Liver (tissue), 10 donors: ENCODE measurements around the gene AIF1. TPM values are rescaled to one million over a fixed set of nuclear protein-coding genes. Genes with fewer than 3 reads are reported as not detected.

Source experiments
- DNase-seq: peaks from one replicate; pipeline ENCODE4 v3.0.0-alpha.2; 2017; ENCODE audit warnings: low spot score
- H3K27ac ChIP-seq, 2 donors: one replicate each; pipeline ENCODE4 v1.7.0; 2013; ENCODE audit warnings: inconsistent platforms in 2 of 2, low read length in 2 of 2, control low read depth in 1 of 2, low read depth in 1 of 2, mild to moderate bottlenecking in 1 of 2
- H3K27me3 ChIP-seq, 4 donors: one replicate each; pipeline versions ENCODE4 v1.6.1 to v1.7.0; 2013; ENCODE audit warnings: low read length in 3 of 4, inconsistent platforms in 1 of 4, mild to moderate bottlenecking in 1 of 4, moderate library complexity in 1 of 4; ENCODE audit not compliant: control insufficient read depth in 4 of 4, insufficient read depth in 4 of 4
- H3K36me3 ChIP-seq, 4 donors: one replicate each; pipeline versions ENCODE4 v1.6.1 to v1.7.0; 2013; ENCODE audit warnings: low read length in 3 of 4, mild to moderate bottlenecking in 3 of 4, low read depth in 1 of 4, moderate library complexity in 1 of 4; ENCODE audit not compliant: control insufficient read depth in 4 of 4, insufficient read depth in 3 of 4
- H3K4me1 ChIP-seq, 4 donors: one replicate each; pipeline versions ENCODE4 v1.6.1 to v1.7.0; 2013; ENCODE audit warnings: low read length in 3 of 4, mild to moderate bottlenecking in 3 of 4, moderate library complexity in 1 of 4; ENCODE audit not compliant: control insufficient read depth in 4 of 4, insufficient read depth in 4 of 4
- H3K4me3 ChIP-seq, 3 donors: one replicate each; pipeline versions ENCODE4 v1.6.1 to v1.7.0; 2013; ENCODE audit warnings: low read length in 3 of 3, control low read depth in 1 of 3, low read depth in 1 of 3, mild to moderate bottlenecking in 1 of 3
- H3K9ac ChIP-seq, 2 donors: one replicate each; pipeline ENCODE4 v1.7.0; 2013; ENCODE audit warnings: low read length in 2 of 2, mild to moderate bottlenecking in 2 of 2, moderate library complexity in 2 of 2, control low read depth in 1 of 2, low read depth in 1 of 2
- H3K9me3 ChIP-seq, 4 donors: one replicate each; pipeline versions ENCODE4 v1.6.1 to v1.7.0; 2013; ENCODE audit warnings: low read length in 3 of 4; ENCODE audit not compliant: control insufficient read depth in 4 of 4
- ATF3 ChIP-seq: IDR thresholded peaks from 2 replicates; pipeline ENCODE4 v1.6.1; 2016; ENCODE audit warnings: antibody characterized with exemption
- CTCF ChIP-seq: fragments of 150-350 bp; IDR thresholded peaks from 2 replicates; pipeline ENCODE4 v1.5.1; 2017; ENCODE audit warnings: improper control_type of control experiment, low read depth, low read length; ENCODE audit not compliant: missing input control
- SP1 ChIP-seq: IDR thresholded peaks from 2 replicates; pipeline ENCODE4 v1.6.1; 2018; ENCODE audit warnings: antibody characterized with exemption, mild to moderate bottlenecking
- WGBS: extraction: QIAGEN DNeasy Blood & Tissue Kit; methylation state at CpG from one replicate; pipeline ENCODE4 v1.1.7; 2013; 5-methylcytosine and 5-hydroxymethylcytosine counted together
- polyA plus RNA-seq, 2 donors: library from polyadenylated mRNA; stranded (reverse) in 1 of 2; unstranded in 1 of 2; fragments of 200-250 nt in 1 of 2; fragments of >200 nt in 1 of 2; fragmentation: Nextera tagmentation in 1 of 2; extraction: Ambion mirVana in 1 of 2; gene quantifications; one replicate each; pipeline versions ENCODE4 v1.2.1 to v1.2.3, GENCODE V29; 2013 to 2015
- small RNA-seq: library from RNA; depleted of rRNA; stranded (forward); fragments of <200 nt; gene quantifications from one replicate; pipeline ENCODE3, GENCODE V24; 2014
- total RNA-seq, 2 donors: library from RNA; depleted of rRNA; stranded (reverse); fragments of >200 nt; gene quantifications; one replicate each; pipeline ENCODE4 v1.2.3, GENCODE V29; 2014
- TF ChIP-seq, protein P1 (sequence below): IDR thresholded peaks from 2 replicates; pipeline ENCODE4 v1.6.1; 2016; ENCODE audit warnings: antibody characterized with exemption
- donor health status: healthy.
- donor health status: healthy.
- donor health status: healthy.
- donor health status: healthy.
- donor health status: healthy.

The AIF1 gene
- total and polyA plus RNA-seq, 4 donors = 12.2 to 46.8 (median 26.7) TPM

DNA sequence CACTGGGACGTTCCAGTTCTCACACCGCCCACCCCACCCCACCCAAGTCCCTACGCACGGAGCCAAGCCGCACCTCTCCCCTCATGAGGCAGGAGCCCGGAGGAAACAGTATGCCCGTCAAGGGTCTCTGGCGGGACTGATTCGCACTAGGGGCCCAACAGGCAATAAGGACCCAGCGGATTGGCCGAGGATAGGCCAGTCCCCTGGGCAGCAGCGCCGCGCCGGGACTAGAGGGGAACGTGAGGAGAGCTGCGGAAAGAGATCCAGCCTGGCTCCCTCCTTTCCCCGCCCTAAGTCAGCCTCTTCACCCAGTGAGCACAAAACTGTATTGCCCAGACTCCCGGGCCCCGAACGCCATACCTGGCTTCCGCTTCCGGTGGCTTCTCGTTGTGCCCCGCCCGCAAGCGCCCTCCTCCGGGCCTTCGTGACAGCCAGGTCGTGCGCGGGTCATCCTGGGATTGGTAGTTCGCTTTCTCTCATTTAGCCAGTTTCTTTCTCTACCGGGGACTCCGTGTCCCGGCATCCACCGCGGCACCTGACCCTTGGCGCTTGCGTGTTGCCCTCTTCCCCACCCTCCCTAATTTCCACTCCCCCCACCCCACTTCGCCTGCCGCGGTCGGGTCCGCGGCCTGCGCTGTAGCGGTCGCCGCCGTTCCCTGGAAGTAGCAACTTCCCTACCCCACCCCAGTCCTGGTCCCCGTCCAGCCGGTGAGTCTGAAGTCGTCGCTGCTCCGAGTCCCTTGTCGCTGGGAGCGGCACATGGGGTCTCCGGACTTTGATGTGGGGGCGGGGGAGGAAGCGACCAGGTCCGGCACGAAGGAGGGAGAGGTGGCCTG is 50.7 kb downstream of the AIF1 start, which contains the start of gene CSNK2B (continued):
- TF ChIP-seq, protein P1, sequence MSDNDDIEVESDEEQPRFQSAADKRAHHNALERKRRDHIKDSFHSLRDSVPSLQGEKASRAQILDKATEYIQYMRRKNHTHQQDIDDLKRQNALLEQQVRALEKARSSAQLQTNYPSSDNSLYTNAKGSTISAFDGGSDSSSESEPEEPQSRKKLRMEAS = peak; percentile 47
- TF ChIP-seq SP1 = peak; percentile 77

- no peak for DNase-seq
- Histone ChIP-seq H3K9ac (peak overlapping the region; percentile 81), H3K9me3 (no peaks in the 10 kb centered on the region), H3K4me3 (peak overlapping the region; percentile 87 to 98 (median 88)), H3K27me3 (no peaks in the 10 kb centered on the region), H3K27ac (peak overlapping the region; percentile 94 to 96), H3K4me1 (peaks cover 4 to 45% (median 27%) of the 10 kb centered on the region in 4 donors), H3K36me3 (peaks cover 11 to 44% (median 43%) of the 10 kb centered on the region in 4 donors)
- WGBS = 3% methylated on average over 15 of the region's 15 CpGs
- TF ChIP-seq ATF3 = no peak
- no peak for TF ChIP-seq CTCF
Observed at GRCh38 chr6:31666337-31666965, 51.4 kb downstream of the AIF1 start.

Small RNAs within 50 kb of the gene (small RNA-seq; reads per million reads assigned to genes)
- gene MIR6832 (not detected), gene RF00019 (not detected), gene SNORA38 (4.2 reads per million, percentile 92 among the genes with 10 or more reads in this experiment), gene UQCRHP1 (not detected)

Other genes with a start within 250 kb of the AIF1 start
Only the 30 nearest of the 35 such genes appear.
- gene MICB, start 117.1 kb upstream of the AIF1 start, total RNA-seq = 1 to 10 TPM; 1.8 to 4.9 TPM
- under 1 TPM; 0.19 to 0.66 TPM for gene MICB, start 117.1 kb upstream of the AIF1 start, polyA plus RNA-seq
- gene MCCD1, start 86.3 kb upstream of the AIF1 start, total RNA-seq = under 1 TPM in 1 of 2 donors, not detected in 1; 0.56 TPM
- gene MCCD1, start 86.3 kb upstream of the AIF1 start, polyA plus RNA-seq = not detected
- 100 to 1,000 TPM; 151 to 254 TPM for gene DDX39B, start 73.2 kb upstream of the AIF1 start, total RNA-seq
- gene DDX39B, start 73.2 kb upstream of the AIF1 start, polyA plus RNA-seq = 100 to 1,000 TPM in 1 of 2 donors, 10 to 100 TPM in 1; 75.0 to 120 TPM
- gene ATP6V1G2, start 68.6 kb upstream of the AIF1 start, total RNA-seq = under 1 TPM; 0.14 to 0.17 TPM
- gene ATP6V1G2, start 68.6 kb upstream of the AIF1 start, polyA plus RNA-seq = under 1 TPM; 0.35 to 0.36 TPM
- gene NFKBIL1, start 67.6 kb upstream of the AIF1 start, total RNA-seq = 1 to 10 TPM; 6.7 to 8.0 TPM
- 1 to 10 TPM; 3.3 to 9.6 TPM for gene NFKBIL1, start 67.6 kb upstream of the AIF1 start, polyA plus RNA-seq
- not detected for gene LTA, start 42.9 kb upstream of the AIF1 start, total RNA-seq
- gene LTA, start 42.9 kb upstream of the AIF1 start, polyA plus RNA-seq = under 1 TPM in 1 of 2 donors, not detected in 1; 0.05 TPM
- gene TNF, start 39.7 kb upstream of the AIF1 start, total RNA-seq = under 1 TPM; 0.19 to 0.42 TPM
- gene TNF, start 39.7 kb upstream of the AIF1 start, polyA plus RNA-seq = under 1 TPM in 1 of 2 donors, not detected in 1; 0.06 TPM
- gene LTB, start 32.8 kb upstream of the AIF1 start, total RNA-seq = 1 to 10 TPM in 1 of 2 donors, under 1 TPM in 1; 0.67 to 5.3 TPM
- 1 to 10 TPM; 1.4 to 1.7 TPM for gene LTB, start 32.8 kb upstream of the AIF1 start, polyA plus RNA-seq
- 10 to 100 TPM; 10.4 to 24.6 TPM for gene LST1, start 29.0 kb upstream of the AIF1 start, total RNA-seq
- 10 to 100 TPM; 11.6 to 15.3 TPM for gene LST1, start 29.0 kb upstream of the AIF1 start, polyA plus RNA-seq
- gene NCR3, start 22.2 kb upstream of the AIF1 start, total RNA-seq = under 1 TPM in 1 of 2 donors, not detected in 1; 0.42 TPM
- under 1 TPM; 0.14 to 0.71 TPM for gene NCR3, start 22.2 kb upstream of the AIF1 start, polyA plus RNA-seq
- gene PRRC2A, start 5.5 kb downstream of the AIF1 start, total RNA-seq = 10 to 100 TPM; 27.2 to 31.9 TPM
- 10 to 100 TPM; 21.9 to 39.3 TPM for gene PRRC2A, start 5.5 kb downstream of the AIF1 start, polyA plus RNA-seq
- 100 to 1,000 TPM; 109 to 119 TPM for gene BAG6, start 37.4 kb downstream of the AIF1 start, total RNA-seq
- 100 to 1,000 TPM in 1 of 2 donors, 10 to 100 TPM in 1; 64.9 to 116 TPM for gene BAG6, start 37.4 kb downstream of the AIF1 start, polyA plus RNA-seq
- 100 to 1,000 TPM in 1 of 2 donors, 10 to 100 TPM in 1; 89.8 to 164 TPM for gene APOM, start 40.7 kb downstream of the AIF1 start, total RNA-seq
- gene APOM, start 40.7 kb downstream of the AIF1 start, polyA plus RNA-seq = 100 to 1,000 TPM; 182 to 587 TPM
- gene C6orf47, start 45.5 kb downstream of the AIF1 start, total RNA-seq = 10 to 100 TPM in 1 of 2 donors, 1 to 10 TPM in 1; 8.1 to 10.8 TPM
- 1 to 10 TPM; 2.0 to 6.7 TPM for gene C6orf47, start 45.5 kb downstream of the AIF1 start, polyA plus RNA-seq
- 10 to 100 TPM in 1 of 2 donors, 1 to 10 TPM in 1; 8.7 to 13.9 TPM for gene GPANK1, start 49.8 kb downstream of the AIF1 start, total RNA-seq
- 10 to 100 TPM in 1 of 2 donors, 1 to 10 TPM in 1; 7.6 to 13.8 TPM for gene GPANK1, start 49.8 kb downstream of the AIF1 start, polyA plus RNA-seq
- 10 to 100 TPM; 58.1 to 60.5 TPM for gene CSNK2B, start 50.8 kb downstream of the AIF1 start, total RNA-seq
- gene CSNK2B, start 50.8 kb downstream of the AIF1 start, polyA plus RNA-seq = 100 to 1,000 TPM in 1 of 2 donors, 10 to 100 TPM in 1; 93.5 to 108 TPM
- gene LY6G5B, start 54.7 kb downstream of the AIF1 start, total RNA-seq = 1 to 10 TPM; 1.4 to 5.9 TPM
- gene LY6G5B, start 54.7 kb downstream of the AIF1 start, polyA plus RNA-seq = 1 to 10 TPM; 1.2 to 2.8 TPM
- 1 to 10 TPM in 1 of 2 donors, under 1 TPM in 1; 0.59 to 1.1 TPM for gene LY6G5C, start 65.8 kb downstream of the AIF1 start, total RNA-seq
- gene LY6G5C, start 65.8 kb downstream of the AIF1 start, polyA plus RNA-seq = 1 to 10 TPM; 1.1 to 2.5 TPM
- gene ABHD16A, start 88.1 kb downstream of the AIF1 start, total RNA-seq = 10 to 100 TPM; 39.1 to 59.4 TPM
- gene ABHD16A, start 88.1 kb downstream of the AIF1 start, polyA plus RNA-seq = 10 to 100 TPM; 26.6 to 30.8 TPM
- 1 to 10 TPM in 1 of 2 donors, under 1 TPM in 1; 0.08 to 3.2 TPM for gene LY6G6F, start 91.6 kb downstream of the AIF1 start, total RNA-seq
- gene LY6G6F, start 91.6 kb downstream of the AIF1 start, polyA plus RNA-seq = not detected
- not detected for gene LY6G6D, start 100.1 kb downstream of the AIF1 start, total RNA-seq
- not detected for gene LY6G6D, start 100.1 kb downstream of the AIF1 start, polyA plus RNA-seq
- gene LY6G6C, start 106.5 kb downstream of the AIF1 start, total RNA-seq = not detected
- not detected for gene LY6G6C, start 106.5 kb downstream of the AIF1 start, polyA plus RNA-seq
- gene MPIG6B, start 108.1 kb downstream of the AIF1 start, total RNA-seq = 10 to 100 TPM in 1 of 2 donors, under 1 TPM in 1; 0.08 to 10.7 TPM
- gene MPIG6B, start 108.1 kb downstream of the AIF1 start, polyA plus RNA-seq = under 1 TPM; 0.15 to 0.33 TPM
- 10 to 100 TPM; 23.8 to 31.4 TPM for gene DDAH2, start 114.1 kb downstream of the AIF1 start, total RNA-seq
- gene DDAH2, start 114.1 kb downstream of the AIF1 start, polyA plus RNA-seq = 10 to 100 TPM; 19.8 to 22.6 TPM
- gene CLIC1, start 121.3 kb downstream of the AIF1 start, total RNA-seq = 100 to 1,000 TPM in 1 of 2 donors, 10 to 100 TPM in 1; 56.5 to 124 TPM
- gene CLIC1, start 121.3 kb downstream of the AIF1 start, polyA plus RNA-seq = 10 to 100 TPM; 63.7 to 65.2 TPM
- 1 to 10 TPM; 5.9 to 6.4 TPM for gene MSH5, start 124.8 kb downstream of the AIF1 start, total RNA-seq
- gene MSH5, start 124.8 kb downstream of the AIF1 start, polyA plus RNA-seq = 1 to 10 TPM; 1.2 to 2.2 TPM
- 1 to 10 TPM in 1 of 2 donors, under 1 TPM in 1; 0.59 to 2.6 TPM for gene SAPCD1, start 147.4 kb downstream of the AIF1 start, total RNA-seq
- gene SAPCD1, start 147.4 kb downstream of the AIF1 start, polyA plus RNA-seq = under 1 TPM in 1 of 2 donors, not detected in 1; 0.68 TPM
- gene VWA7, start 162.1 kb downstream of the AIF1 start, total RNA-seq = 1 to 10 TPM in 1 of 2 donors, under 1 TPM in 1; 0.17 to 2.0 TPM
- gene VWA7, start 162.1 kb downstream of the AIF1 start, polyA plus RNA-seq = 1 to 10 TPM in 1 of 2 donors, under 1 TPM in 1; 0.81 to 1.0 TPM
- gene VARS1, start 180.5 kb downstream of the AIF1 start, total RNA-seq = 10 to 100 TPM; 32.4 to 44.7 TPM
- gene VARS1, start 180.5 kb downstream of the AIF1 start, polyA plus RNA-seq = 10 to 100 TPM; 17.9 to 32.5 TPM
- 10 to 100 TPM in 1 of 2 donors, 1 to 10 TPM in 1; 7.3 to 18.7 TPM for gene LSM2, start 191.7 kb downstream of the AIF1 start, total RNA-seq
- gene LSM2, start 191.7 kb downstream of the AIF1 start, polyA plus RNA-seq = 10 to 100 TPM; 14.5 to 16.4 TPM